Activated B cell treated with CpG ODN at 0.5 μM for 24 hours (primary cell): Measurements from ENCODE around the gene CAPNS1. TPM values are rescaled to one million over a fixed set of nuclear protein-coding genes. Genes with fewer than 3 reads are reported as not detected.

Experiments used
- ATAC-seq: fragments of 200-7000 bp; cut with Tn5 transposase; one replicate; pipeline ENCODE4 v1.10.0; 2021; ENCODE audit warnings: low read depth, mild to moderate bottlenecking, moderate library complexity
- CTCF ChIA-PET: fragments of 350-600 bp; sonication (Branson Sonifier 250); formaldehyde crosslinking; loops from one replicate; lab custom pipeline; 2021; ENCODE audit warnings: antibody characterized with exemption; lab: Charles Lee
- POLR2A ChIA-PET: fragments of 350-600 bp; sonication (Branson Sonifier 250); formaldehyde crosslinking; loops from one replicate; lab custom pipeline; 2021; ENCODE audit warnings: antibody characterized with exemption; lab: Charles Lee
- DNase-seq: peaks from one replicate; pipeline ENCODE4 v3.0.0; 2022
- H3K27ac Mint-ChIP-seq: one replicate; pipeline ENCODE4 v1.8.0; 2020; ENCODE audit warnings: mixed read lengths
- H3K27me3 Mint-ChIP-seq: one replicate; pipeline ENCODE4 v1.8.0; 2021; ENCODE audit warnings: mixed read lengths
- H3K36me3 Mint-ChIP-seq: one replicate; pipeline ENCODE4 v1.8.0; 2021; ENCODE audit warnings: low read depth, mixed read lengths
- H3K4me1 Mint-ChIP-seq: one replicate; pipeline ENCODE4 v1.8.0; 2021; ENCODE audit warnings: mixed read lengths
- H3K4me3 Mint-ChIP-seq: one replicate; pipeline ENCODE4 v1.8.0; 2020; ENCODE audit warnings: mild to moderate bottlenecking, mixed read lengths
- H3K9me3 Mint-ChIP-seq: one replicate; pipeline ENCODE4 v1.8.0; 2020; ENCODE audit warnings: mixed read lengths
- CTCF ChIP-seq: fragments of 200-600 bp; IDR thresholded peaks from one replicate; pipeline ENCODE4 v1.8.0; 2022; ENCODE audit warnings: antibody characterized with exemption, mild to moderate bottlenecking
- intact Hi-C: fragments of 100-400 bp; cut with micrococcal nuclease; formaldehyde crosslinking; loops from one replicate; pipeline ENCODE4 v1.15.1; 2024
- total RNA-seq: library from RNA; stranded (reverse); gene quantifications from 2 replicates; pipeline ENCODE4 v1.2.3, GENCODE V29; 2022

The CAPNS1 gene
- total RNA-seq, 1 donor from 2014 or later, result 442 TPM

- no peak overlapping the region for H3K27ac Mint-ChIP-seq
- TF ChIP-seq CTCF, result no peak
- no peaks in the 10 kb centered on the region for H3K36me3 Mint-ChIP-seq
- no peaks in the 10 kb centered on the region for H3K9me3 Mint-ChIP-seq
- H3K4me3 Mint-ChIP-seq, result no peak overlapping the region
- DNase-seq (no peak), ATAC-seq (no peak)
- H3K4me1 Mint-ChIP-seq, result no peaks in the 10 kb centered on the region
- intact Hi-C loops, result no loop called here
- CTCF ChIA-PET, result no interaction called here
- POLR2A ChIA-PET, result no interaction called here
- no peaks in the 10 kb centered on the region for H3K27me3 Mint-ChIP-seq
Measured at GRCh38 chr19:36093687-36094086, 46.2 kb upstream of the CAPNS1 start.

GRCh38 chr19:36097036-36097435, 42.8 kb upstream of the CAPNS1 start:
- CTCF ChIA-PET, result no interaction called here
- Mint-ChIP-seq H3K9me3 (no peaks in the 10 kb centered on the region), H3K27ac (no peak overlapping the region), H3K27me3 (no peaks in the 10 kb centered on the region), H3K4me3 (no peak overlapping the region), H3K36me3 (no peaks in the 10 kb centered on the region), H3K4me1 (no peaks in the 10 kb centered on the region)
- POLR2A ChIA-PET, result no interaction called here
- ATAC-seq (no peak), DNase-seq (no peak)
- TF ChIP-seq CTCF, result no peak
- intact Hi-C loops, result no loop called here

- Mint-ChIP-seq H3K27me3 (no peaks in the 10 kb centered on the region), H3K4me3 (no peak overlapping the region), H3K9me3 (no peaks in the 10 kb centered on the region), H3K4me1 (no peaks in the 10 kb centered on the region), H3K27ac (no peak overlapping the region), H3K36me3 (no peaks in the 10 kb centered on the region)
- CTCF ChIA-PET, result no interaction called here
- POLR2A ChIA-PET, result no interaction called here
- intact Hi-C loops, result no loop called here
- DNase-seq, result no peak
- no peak for TF ChIP-seq CTCF
- no peak for ATAC-seq
Measured at GRCh38 chr19:36099166-36099785, 40.6 kb upstream of the CAPNS1 start.

- no peak for TF ChIP-seq CTCF
- DNase-seq (no peak), ATAC-seq (no peak)
- H3K36me3 Mint-ChIP-seq, result no peaks in the 10 kb centered on the region
- ChIA-PET CTCF (no interaction called here), POLR2A (no interaction called here)
- no peaks in the 10 kb centered on the region for H3K4me1 Mint-ChIP-seq
- intact Hi-C loops, result no loop called here
- H3K27me3 Mint-ChIP-seq, result no peaks in the 10 kb centered on the region
- H3K9me3 Mint-ChIP-seq, result no peaks in the 10 kb centered on the region
- no peak overlapping the region for H3K4me3 Mint-ChIP-seq
- no peak overlapping the region for H3K27ac Mint-ChIP-seq
Measured at GRCh38 chr19:36100476-36100875, 39.4 kb upstream of the CAPNS1 start.

GRCh38 chr19:36101550-36102327, 38.1 kb upstream of the CAPNS1 start:
- intact Hi-C loops, result no loop called here
- no peaks in the 10 kb centered on the region for H3K27me3 Mint-ChIP-seq
- CTCF ChIA-PET, result no interaction called here
- ATAC-seq, result no peak
- POLR2A ChIA-PET, result no interaction called here
- H3K4me1 Mint-ChIP-seq, result no peaks in the 10 kb centered on the region
- TF ChIP-seq CTCF, result no peak
- no peaks in the 10 kb centered on the region for H3K9me3 Mint-ChIP-seq
- H3K4me3 Mint-ChIP-seq, result no peak overlapping the region
- no peak for DNase-seq
- no peak overlapping the region for H3K27ac Mint-ChIP-seq
- H3K36me3 Mint-ChIP-seq, result no peaks in the 10 kb centered on the region
